Activated CD4-positive, alpha-beta T cell treated with anti-CD3 and anti-CD28 coated beads for 36 hours (primary cell): ENCODE measurements around the gene LSM11. TPM values are rescaled to one million over a fixed set of nuclear protein-coding genes. Genes with fewer than 3 reads are reported as not detected.

Experiments used
- total RNA-seq, 2 experiments: library from RNA; stranded (reverse); gene quantifications; one replicate each; pipeline ENCODE4 v1.2.3, GENCODE V29; 2021

The LSM11 gene
- total RNA-seq, 2 experiments from 2014 or later: 6.2 to 8.0 TPM

Other genes starting within 250 kb of the LSM11 start
- gene ADAM19, start 167.9 kb upstream of the LSM11 start, total RNA-seq: 10 to 100 TPM; 63.6 to 69.5 TPM
- under 1 TPM; 0.18 to 0.44 TPM for gene SOX30, start 91.3 kb upstream of the LSM11 start, total RNA-seq
- not detected for gene C5orf52, start 72.2 kb upstream of the LSM11 start, total RNA-seq
- gene THG1L, start 12.3 kb upstream of the LSM11 start, total RNA-seq: 10 to 100 TPM; 29.9 to 33.8 TPM
- gene CLINT1, start 115.4 kb downstream of the LSM11 start, total RNA-seq: 10 to 100 TPM; 59.0 to 69.0 TPM